ENCODE measurements around the gene HYAL4.
"Not testable (repeated sequence)": the region's sequence is repeated elsewhere in the genome, so short reads cannot be mapped to it uniquely, and the experiment has no call there.

Gene HYAL4

GRCh38 chr7:123846217-123846891 is 1.4 kb downstream of the HYAL4 start:
- no peak for DNase-seq (ENCODE audit: low read depth in 1 of 2, low spot score in 1 of 2)

DNA sequence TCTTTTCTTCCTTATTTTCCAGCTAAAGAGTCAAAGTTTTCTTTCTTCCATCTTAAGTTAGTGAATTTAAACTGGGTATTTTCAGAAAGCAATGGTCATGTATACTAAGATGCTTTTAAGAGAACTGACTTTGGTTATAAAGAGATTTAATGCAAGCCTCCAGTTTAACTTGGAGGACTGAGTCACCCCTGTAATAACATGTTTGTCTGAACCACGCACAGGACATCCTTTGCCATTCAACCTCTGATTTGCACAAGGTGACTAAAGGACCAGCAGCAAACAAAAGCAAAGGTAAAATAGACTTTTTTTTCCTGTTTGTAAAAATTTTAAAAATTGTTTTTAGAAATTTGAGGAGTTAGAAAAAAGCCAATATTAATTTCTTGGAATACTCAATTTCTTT is 2.9 kb downstream of the HYAL4 start:
- no peak for DNase-seq (ENCODE audit: low read depth in 1 of 2, low spot score in 1 of 2)

DNA sequence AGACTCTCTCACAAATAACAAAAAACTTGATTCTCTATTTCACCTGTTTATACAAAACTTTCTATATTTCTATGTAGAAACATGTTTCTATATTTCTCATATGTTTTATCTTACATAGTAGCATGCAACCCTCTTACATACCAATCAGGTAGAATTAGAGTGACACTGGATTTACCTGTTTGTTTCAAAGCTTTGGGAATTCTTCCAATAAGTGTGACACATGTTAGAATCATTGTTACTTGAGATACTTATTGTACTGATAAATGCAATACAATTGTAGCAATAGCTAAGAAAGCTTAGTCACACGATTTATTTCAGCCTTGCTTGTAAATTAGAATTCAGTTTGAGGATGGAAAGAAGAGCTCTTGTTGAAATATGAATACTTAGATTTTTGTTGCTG is 4.9 kb downstream of the HYAL4 start:
- no peak for DNase-seq (ENCODE audit: low read depth in 1 of 2, low spot score in 1 of 2)

GRCh38 chr7:123851404-123851803 is 6.4 kb downstream of the HYAL4 start:
- not testable (repeated sequence) for DNase-seq (ENCODE audit: low read depth in 1 of 2, low spot score in 1 of 2)

- not testable (repeated sequence) for DNase-seq (ENCODE audit: low read depth in 1 of 2, low spot score in 1 of 2)
These were observed 9.3 kb downstream of the HYAL4 start for GRCh38 chr7:123854291-123854690.

DNA sequence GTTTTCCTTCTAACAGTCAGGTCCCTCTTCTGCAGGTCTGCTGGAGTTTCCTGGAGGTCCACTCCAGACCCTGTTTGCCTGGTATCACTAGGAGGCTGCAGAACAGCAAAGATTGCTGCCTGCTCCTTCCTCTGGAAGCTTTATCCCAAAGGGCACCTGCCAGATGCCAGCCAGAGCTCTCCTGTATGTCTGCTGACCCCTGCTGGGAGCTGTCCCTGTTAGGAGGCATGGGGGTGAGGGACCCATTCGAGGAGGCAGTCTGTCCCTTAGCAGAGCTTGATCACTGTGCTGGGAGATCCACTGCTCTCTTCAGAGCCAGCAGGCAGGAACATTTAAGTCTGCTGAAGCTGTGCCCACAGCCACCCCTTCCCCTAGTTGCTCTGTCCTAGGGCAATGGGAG is 11.5 kb downstream of the HYAL4 start:
- DNase-seq (ENCODE audit: low read depth in 1 of 2, low spot score in 1 of 2) = not testable (repeated sequence)

- no peak for DNase-seq (ENCODE audit: low read depth in 1 of 2, low spot score in 1 of 2)
These were observed 15.9 kb downstream of the HYAL4 start for GRCh38 chr7:123860848-123861247.

DNA sequence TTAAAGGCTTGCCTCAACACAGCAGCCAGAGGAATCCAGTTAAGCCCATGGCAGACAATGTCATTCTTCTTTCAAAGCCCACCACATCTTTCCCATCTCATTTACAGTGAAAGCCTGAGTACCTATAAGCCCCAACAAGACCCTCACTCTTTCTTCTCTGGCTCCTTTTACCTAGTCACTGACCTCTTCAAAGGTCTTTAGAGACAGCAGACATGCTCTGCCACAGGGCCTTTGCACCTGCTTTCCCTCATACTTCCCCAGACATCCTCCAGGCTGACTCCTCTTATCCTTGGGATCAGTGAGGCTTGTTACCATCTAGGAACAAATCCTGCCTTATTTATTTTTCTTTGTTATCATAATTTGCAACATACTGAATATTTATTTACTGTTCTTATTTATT is 17.8 kb downstream of the HYAL4 start:
- DNase-seq (ENCODE audit: low read depth in 1 of 2, low spot score in 1 of 2) = no peak

GRCh38 chr7:123863461-123863860 is 18.5 kb downstream of the HYAL4 start:
- DNase-seq (ENCODE audit: low read depth in 1 of 2, low spot score in 1 of 2) = no peak

- no peak for DNase-seq (ENCODE audit: low read depth in 1 of 2, low spot score in 1 of 2)
These were observed 19.0 kb downstream of the HYAL4 start for GRCh38 chr7:123864012-123864411.

DNA sequence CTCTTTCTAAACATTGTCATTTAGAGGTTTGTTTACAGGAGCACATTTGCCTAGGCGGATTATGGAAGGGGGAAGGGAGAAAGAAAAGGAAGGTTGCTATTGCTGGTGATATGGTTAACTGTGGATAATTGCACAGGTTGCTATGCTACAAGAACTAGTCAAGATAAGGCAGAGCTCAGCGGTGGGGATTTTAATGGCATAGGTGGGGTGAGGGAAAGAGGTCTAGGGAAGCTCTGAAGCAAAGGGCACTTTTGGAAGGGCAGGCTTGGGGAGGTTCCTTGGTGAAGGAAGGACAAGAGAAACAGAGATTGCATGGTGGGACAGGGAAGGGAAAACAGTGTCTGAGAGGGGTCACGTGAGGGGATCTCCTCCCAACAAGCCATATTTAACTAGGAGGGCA is 19.5 kb downstream of the HYAL4 start:
- DNase-seq (ENCODE audit: low read depth in 1 of 2, low spot score in 1 of 2) = no peak

- no peak for DNase-seq (ENCODE audit: low read depth in 1 of 2, low spot score in 1 of 2)
These were observed 20.0 kb downstream of the HYAL4 start for GRCh38 chr7:123864966-123865365.

DNA sequence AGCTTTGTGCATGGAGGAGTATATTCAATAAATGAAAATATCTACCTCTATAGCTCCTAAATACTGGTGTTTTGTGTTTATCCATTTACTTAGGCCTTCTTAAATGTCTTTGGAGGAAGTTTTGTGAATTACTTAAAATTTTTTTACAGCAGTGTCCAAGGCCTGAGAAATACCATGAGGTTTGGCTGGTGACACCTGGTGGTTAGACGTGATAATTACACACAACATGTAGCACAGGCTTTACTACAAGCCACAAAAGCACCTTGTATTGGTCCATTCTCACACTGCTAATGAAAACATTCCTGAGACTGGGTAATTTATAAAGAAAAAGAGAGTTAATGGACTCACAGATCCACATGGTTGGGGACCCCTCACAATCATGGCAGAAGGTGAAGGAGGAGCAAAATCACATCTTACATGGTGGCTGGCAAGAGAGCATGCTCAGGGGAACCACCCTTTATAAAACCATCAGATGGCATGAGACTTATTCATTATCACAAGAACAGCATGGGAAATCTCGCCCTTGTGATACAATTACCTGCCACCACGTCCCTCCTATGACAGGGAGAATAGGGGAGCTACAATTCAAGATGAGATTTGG is 20.6 kb downstream of the HYAL4 start:
- no peak for DNase-seq (ENCODE audit: low read depth in 1 of 2, low spot score in 1 of 2)

DNA sequence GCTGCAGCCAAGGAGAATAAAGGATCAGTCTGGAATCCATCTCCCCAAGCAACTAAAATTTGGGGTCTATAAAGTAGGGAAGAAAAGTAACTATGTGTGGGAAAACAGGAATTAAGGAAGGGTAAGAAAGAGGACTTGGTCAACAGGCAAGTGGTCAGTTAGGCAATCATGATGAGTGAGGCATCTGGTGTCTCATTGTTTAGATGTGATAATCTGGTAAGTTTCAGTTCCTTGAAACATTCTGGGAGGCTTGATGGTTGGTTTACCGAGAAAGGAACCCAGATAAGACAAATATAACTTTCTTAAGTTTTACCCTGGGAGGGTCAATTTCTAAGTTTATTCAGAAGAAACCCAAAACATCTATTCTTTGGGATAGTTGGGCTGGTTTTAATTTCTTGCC is 22.3 kb downstream of the HYAL4 start:
- DNase-seq (ENCODE audit: low read depth in 1 of 2, low spot score in 1 of 2) = no peak

DNA sequence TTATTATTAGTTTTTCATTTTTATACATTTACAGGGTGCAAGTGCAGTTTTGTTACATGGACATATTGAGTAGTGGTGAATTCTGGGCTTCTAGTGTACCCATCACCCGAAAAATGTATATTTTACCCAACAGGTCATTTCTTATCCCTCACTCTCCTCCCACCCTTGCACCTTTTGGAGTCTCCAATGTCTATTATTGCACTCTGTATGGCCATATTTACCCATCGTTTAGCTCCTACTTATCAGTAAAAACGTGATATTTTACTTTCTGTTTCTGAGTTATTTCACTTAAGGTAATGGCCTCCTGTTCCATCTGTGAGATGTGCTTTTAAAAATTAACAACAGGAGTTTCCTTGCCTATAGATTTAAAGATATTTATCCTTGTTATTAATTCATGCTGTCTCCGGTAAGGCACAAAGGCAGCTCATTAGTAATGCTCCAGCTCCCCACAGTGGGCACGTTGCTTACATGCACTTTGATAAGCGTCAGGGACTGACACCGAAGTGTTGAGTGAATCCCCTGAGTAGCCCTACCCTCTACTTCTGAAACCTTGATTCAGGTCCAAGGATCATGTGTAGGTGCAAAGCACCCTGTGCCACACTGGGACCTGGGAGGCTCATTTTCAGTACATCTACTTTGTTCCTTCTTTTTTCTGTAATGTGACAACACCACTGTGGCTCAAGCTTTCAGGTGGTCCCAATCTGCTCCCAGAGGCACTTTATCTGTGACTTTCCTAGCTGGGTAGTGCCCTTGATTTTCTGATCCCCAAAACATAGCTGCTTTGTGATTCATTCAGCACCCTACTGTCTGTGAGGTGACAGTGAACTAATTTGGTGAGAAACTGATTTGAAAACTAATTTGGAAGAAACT is 27.3 kb downstream of the HYAL4 start:
- no peak for DNase-seq (ENCODE audit: low read depth in 1 of 2, low spot score in 1 of 2)

DNA sequence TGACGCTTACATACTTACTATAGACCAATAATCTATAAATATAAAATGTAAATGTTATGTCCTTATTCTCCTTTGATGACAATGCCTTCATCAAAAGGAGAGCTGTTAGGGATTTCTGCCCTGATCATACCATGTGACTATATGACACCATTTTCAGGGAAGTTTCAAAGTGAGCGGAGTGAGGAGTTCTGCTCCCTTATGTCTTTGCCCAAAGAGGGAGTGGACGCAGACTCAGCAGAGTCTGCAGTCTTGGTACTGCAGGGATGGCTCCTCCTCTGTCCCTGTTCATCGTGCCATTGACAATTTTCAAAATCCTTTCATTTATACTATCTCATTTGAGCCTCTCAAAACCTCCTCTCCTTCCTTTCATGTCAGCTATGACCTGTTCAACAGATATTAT is 27.9 kb downstream of the HYAL4 start:
- no peak for DNase-seq (ENCODE audit: low read depth in 1 of 2, low spot score in 1 of 2)

GRCh38 chr7:123876557-123877256 is 31.7 kb downstream of the HYAL4 start:
- DNase-seq (ENCODE audit: low read depth in 1 of 2, low spot score in 1 of 2) = no peak

DNA sequence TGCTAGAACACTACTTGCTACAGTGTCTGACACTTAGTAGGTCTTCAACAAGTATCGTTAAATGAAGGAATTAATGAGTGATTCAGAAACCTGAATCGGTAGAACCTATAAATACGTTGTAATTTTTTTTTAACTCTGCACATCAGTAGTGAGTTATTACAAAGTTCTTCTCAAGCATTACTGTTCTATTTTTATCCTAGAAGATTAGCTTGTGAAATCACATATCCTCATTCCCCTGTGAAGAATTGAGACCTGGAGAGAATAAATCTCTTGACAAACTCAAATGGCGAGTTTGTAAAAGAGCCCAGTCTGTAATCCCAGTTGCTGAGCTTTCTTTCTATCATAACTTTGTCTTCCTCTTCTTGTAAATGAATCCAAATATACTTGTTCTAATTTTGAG is 34.7 kb downstream of the HYAL4 start:
- no peak for DNase-seq (ENCODE audit: low read depth in 1 of 2, low spot score in 1 of 2)

DNA sequence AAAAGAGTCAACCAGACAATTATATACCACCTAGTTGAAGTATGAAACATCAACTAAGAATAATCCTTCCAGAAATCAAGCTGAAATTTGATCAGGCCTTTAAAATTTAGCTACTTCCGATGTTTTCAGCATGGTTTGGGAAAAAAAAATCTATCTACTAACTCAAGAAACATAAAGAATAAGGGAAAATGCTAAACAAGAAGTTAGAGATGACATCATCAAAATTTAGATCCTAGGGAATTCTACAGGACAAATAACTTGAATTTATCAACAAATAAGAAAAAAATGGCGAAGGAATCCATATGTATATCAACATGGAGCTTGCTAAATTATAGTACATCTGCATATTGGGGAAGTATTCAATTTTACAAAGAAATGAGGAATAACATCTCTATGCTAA is 36.3 kb downstream of the HYAL4 start:
- DNase-seq (ENCODE audit: low read depth in 1 of 2, low spot score in 1 of 2) = no peak

GRCh38 chr7:123883154-123883553 is 38.2 kb downstream of the HYAL4 start:
- no peak for DNase-seq (ENCODE audit: low read depth in 1 of 2, low spot score in 1 of 2)

GRCh38 chr7:123888192-123888591 is 43.2 kb downstream of the HYAL4 start:
- DNase-seq (ENCODE audit: low read depth in 1 of 2, low spot score in 1 of 2) = no peak

DNA sequence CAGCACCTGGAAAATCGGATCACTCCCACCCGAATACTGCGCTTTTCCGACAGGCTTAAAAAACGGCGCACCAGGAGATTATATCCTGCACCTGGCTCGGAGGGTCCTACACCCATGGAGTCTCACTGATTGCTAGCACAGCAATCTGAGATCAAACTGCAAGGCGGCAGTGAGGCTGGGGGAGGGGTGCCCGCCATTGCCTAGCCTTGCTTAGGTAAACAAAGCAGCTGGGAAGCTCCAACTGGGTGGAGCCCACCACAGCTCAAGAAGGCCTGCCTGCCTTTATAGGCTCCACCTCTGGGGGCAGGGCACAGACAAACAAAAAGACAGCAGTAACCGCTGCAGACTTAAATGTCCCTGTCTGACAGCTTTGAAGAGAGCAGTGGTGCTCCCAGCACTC is 49.8 kb downstream of the HYAL4 start:
- DNase-seq (ENCODE audit: low read depth in 1 of 2, low spot score in 1 of 2) = not testable (repeated sequence)

All from stimulated activated CD4-positive, alpha-beta T cell treated with anti-CD3 and anti-CD28 coated beads, Interleukin-15, amount 100 ng/mL, for 1 hour (primary cell).